HG02610 (cell line): ENCODE measurements around the gene PCDHGB7.
"Not testable (repeated sequence)": the region's sequence is repeated elsewhere in the genome, so short reads cannot be mapped to it uniquely, and the experiment has no call there.

Source experiments
- ATAC-seq: cut with Tn5 transposase; IDR thresholded peaks from one replicate; pipeline ENCODE4 v1.9.1; 2021; ENCODE audit warnings: mild to moderate bottlenecking, moderate library complexity; ENCODE audit not compliant: unreplicated experiment

The PCDHGB7 gene

DNA sequence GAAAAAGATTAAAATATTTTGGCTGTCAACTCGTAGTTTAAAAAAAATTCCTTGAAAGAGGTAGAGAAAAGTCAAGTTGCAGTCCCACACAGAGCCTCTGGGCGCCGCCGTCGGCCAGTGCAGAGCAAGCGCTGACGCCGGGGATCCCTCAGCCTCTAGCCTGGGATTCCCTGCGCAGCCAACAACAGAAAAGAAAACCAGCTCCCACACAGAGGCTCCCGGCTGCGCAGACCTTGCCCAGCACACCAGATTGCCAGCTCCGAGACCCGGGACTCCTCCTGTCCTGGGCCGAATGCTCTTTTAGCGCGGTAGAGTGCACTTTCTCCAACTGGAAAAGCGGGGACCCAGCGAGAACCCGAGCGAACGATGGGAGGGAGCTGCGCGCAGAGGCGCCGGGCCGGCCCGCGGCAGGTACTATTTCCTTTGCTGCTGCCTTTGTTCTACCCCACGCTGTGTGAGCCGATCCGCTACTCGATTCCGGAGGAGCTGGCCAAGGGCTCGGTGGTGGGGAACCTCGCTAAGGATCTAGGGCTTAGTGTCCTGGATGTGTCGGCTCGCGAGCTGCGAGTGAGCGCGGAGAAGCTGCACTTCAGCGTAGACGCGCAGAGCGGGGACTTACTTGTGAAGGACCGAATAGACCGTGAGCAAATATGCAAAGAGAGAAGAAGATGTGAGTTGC is at the start of gene PCDHGB7:
TSS of gene PCDHGB7 (plus strand) at position 184 of the 679 bp plus-strand sequence. CDS start at position 367, 183 bp downstream.
- peak; percentile 91 for ATAC-seq

DNA sequence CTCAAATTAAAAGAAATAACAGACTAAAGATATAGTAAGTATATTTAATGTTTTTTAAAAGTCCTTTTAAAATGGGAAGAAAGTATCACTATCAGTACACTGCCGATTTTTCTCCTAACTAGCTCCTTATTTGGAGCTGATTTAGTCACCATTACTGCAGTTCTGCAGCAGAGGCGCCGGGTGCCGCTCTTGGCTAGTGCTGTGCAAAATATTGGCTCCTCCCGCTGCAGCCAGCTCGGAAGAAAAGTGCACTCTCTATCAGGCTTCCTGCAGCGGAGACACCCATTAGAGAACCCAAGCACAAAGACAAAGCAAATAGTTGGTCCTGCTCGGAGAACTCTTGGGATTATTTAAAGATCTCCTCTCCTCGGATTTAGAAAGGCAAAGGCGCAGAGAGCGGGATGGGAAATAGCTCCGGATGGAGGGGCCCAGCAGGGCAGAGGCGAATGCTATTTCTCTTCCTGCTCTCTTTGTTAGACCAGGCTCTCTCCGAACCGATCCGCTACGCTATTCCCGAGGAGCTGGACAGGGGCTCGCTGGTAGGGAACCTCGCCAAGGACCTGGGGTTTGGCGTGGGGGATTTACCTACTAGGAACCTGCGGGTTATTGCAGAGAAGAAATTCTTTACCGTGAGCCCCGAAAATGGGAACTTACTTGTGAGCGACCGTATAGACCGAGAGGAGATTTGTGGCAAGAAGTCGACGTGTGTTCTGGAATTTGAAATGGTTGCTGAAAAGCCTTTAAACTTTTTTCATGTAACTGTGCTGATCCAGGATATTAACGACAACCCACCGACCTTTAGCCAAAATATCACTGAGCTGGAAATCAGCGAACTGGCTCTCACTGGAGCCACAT is 47.3 kb upstream of the PCDHGB7 start, which contains the start of gene PCDHGB3:
TSS of gene PCDHGB3 (plus strand) at position 249 of the 855 bp plus-strand sequence. CDS start at position 402, 153 bp downstream.
- ATAC-seq = peak; percentile 65

DNA sequence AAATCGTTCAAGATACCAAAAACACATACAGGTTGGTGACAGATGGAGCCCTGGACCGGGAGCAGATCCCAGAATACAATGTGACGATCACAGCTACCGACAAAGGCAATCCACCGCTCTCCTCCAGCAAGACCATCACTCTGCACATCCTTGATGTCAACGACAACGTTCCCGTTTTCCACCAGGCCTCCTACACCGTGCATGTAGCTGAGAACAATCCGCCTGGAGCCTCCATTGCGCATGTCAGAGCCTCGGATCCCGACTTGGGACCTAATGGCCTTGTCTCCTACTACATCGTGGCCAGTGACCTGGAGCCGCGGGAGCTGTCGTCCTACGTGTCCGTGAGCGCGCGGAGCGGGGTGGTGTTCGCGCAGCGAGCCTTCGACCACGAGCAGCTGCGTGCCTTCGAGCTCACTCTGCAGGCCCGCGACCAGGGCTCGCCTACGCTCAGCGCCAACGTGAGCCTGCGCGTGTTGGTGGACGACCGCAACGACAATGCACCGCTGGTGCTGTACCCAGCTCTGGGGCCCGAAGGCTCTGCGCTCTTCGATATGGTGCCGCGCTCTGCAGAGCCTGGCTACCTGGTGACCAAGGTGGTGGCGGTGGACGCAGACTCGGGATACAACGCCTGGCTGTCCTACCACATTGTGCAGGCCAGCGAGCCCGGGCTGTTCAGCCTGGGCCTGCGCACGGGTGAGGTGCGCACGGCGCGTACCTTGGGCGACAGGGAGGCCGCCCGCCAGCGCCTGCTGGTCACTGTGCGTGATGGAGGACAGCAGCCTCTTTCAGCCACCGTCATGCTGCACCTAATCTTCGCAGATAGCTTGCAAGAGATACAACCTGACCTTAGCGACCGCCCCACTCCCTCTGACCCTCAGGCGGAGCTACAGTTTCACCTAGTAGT is 45.7 kb upstream of the PCDHGB7 start:
- ATAC-seq = no peak

DNA sequence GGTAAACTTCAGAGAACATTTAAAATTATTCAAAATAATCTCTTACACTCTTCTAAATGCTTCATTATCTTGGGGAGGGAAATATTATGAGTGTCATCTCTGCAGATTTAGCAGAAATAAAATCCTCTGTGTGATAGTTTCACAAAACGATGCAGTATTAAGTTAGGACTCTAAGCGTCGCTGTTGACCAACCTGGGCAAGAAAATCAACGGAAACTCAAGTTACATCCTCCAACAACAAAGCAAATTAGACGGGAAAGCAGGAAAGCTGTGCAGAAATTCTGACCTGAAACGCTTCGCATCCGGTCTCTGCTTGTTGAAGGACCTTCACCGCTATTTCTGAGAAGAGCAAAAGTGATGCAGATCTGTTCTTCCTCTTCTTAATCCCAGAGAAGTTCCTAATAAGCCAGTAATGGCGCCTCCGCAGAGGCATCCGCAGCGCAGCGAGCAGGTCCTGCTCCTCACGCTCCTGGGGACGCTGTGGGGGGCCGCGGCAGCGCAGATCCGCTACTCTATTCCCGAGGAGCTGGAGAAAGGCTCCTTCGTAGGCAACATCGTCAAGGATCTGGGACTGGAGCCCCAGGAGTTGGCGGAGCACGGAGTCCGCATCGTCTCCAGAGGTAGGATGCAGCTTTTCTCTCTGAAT is 43.7 kb upstream of the PCDHGB7 start, which contains the start of gene PCDHGA6:
TSS of gene PCDHGA6 (plus strand) at position 219 of the 645 bp plus-strand sequence. CDS start at position 412, 193 bp downstream.
- no peak for ATAC-seq

DNA sequence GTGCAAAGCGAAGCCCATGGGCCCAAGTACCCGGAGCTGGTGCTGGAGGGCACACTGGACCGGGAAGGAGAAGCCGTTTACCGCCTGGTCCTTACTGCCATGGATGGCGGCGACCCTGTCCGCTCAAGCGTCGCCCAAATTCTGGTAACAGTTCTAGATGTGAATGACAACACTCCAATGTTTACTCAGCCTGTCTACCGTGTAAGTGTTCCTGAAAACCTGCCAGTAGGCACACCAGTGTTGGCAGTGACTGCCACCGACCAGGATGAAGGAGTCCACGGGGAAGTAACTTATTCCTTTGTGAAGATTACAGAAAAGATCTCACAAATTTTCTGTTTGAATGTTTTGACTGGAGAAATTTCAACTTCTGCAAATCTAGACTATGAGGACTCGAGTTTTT is 42.9 kb upstream of the PCDHGB7 start:
- no peak for ATAC-seq

DNA sequence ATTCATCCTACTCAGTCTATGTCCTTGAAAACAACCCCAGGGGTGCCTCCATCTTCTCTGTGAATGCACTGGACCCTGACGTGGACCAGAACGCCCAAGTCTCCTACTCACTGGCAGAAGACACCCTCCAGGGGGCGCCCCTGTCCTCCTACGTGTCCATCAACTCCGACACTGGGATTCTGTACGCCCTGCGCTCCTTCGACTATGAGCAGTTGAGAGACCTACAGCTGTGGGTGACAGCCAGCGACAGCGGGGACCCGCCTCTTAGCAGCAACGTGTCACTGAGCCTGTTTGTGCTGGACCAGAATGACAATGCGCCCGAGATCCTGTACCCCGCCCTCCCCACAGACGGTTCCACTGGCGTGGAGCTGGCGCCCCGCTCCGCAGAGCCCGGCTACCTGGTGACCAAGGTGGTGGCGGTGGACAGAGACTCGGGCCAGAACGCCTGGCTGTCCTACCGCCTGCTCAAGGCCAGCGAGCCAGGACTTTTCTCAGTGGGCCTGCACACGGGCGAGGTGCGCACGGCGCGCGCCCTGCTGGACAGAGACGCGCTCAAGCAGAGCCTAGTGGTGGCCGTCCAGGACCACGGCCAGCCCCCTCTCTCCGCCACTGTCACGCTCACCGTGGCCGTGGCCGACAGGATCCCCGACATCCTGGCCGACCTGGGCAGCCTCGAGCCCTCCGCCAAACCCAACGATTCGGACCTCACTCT is 41.9 kb upstream of the PCDHGB7 start:
- ATAC-seq = not testable (repeated sequence)

DNA sequence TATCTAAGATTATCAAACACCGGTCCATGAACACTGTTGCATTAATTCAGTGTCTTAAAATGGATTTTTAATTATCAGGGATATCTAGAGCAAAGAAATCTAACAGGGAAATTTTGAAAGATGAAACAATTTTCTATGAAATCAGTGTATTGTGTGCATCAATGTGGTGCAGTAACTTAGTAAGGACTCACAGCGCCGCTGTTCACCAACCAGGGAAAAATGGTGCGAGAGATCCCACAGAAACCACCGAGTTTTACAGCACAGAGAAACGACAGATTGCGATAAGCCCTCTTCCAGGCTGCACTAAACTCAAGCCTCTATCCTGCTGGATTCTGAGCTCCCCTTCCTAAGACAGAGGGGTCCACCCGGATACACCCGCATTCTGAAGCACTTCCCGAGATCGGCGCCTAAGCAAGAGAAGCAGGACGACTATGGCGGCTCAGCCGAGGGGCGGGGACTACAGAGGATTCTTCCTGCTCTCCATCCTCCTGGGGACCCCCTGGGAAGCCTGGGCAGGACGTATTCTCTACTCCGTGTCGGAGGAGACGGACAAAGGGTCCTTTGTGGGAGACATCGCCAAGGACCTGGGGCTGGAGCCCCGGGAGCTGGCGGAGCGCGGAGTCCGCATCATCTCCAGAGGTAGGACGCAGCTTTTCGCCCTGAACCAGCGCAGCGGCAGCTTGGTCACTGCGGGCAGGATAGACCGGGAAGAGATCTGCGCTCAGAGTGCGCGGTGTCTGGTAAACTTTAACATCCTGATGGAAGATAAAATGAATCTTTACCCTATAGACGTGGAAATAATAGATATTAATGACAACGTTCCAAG is 34.8 kb upstream of the PCDHGB7 start, which contains the start of gene PCDHGA7:
TSS of gene PCDHGA7 (plus strand) at position 274 of the 826 bp plus-strand sequence. CDS start at position 432, 158 bp downstream.
- no peak for ATAC-seq

DNA sequence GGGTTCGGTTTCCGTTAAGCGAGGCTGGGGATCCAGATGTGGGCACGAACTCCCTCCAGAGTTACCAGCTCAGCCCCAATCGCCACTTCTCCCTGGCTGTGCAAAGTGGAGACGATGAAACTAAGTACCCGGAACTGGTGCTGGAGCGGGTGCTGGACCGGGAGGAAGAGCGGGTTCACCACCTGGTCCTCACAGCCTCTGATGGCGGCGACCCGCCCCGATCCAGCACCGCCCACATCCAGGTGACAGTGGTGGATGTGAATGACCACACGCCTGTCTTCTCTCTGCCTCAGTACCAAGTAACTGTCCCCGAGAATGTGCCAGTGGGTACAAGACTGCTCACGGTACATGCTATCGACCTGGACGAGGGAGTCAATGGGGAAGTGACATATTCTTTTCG is 34.1 kb upstream of the PCDHGB7 start:
- ATAC-seq = no peak

DNA sequence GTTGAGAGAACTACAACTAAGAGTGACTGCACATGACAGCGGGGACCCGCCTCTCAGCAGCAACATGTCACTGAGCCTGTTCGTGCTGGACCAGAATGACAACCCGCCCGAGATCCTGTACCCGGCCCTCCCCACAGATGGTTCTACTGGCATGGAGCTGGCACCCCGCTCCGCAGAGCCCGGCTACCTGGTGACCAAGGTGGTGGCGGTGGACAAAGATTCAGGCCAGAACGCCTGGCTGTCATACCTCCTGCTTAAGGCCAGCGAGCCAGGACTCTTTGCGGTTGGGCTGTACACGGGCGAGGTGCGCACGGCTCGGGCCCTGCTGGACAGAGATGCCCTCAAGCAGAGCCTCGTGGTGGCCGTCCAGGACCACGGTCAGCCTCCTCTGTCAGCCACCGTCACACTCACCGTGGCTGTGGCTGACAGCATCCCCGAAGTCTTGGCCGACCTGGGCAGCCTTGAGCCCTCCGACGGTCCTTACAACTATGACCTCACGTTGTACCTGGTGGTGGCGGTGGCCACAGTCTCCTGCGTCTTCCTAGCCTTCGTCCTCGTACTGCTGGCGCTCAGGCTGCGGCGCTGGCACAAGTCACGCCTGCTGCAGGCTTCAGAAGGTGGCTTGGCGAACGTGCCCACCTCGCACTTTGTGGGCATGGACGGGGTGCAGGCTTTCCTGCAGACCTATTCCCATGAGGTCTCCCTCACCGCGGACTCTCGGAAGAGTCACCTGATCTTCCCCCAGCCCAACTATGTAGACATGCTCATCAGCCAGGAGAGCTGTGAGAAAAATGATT is 32.8 kb upstream of the PCDHGB7 start:
- ATAC-seq = no peak

DNA sequence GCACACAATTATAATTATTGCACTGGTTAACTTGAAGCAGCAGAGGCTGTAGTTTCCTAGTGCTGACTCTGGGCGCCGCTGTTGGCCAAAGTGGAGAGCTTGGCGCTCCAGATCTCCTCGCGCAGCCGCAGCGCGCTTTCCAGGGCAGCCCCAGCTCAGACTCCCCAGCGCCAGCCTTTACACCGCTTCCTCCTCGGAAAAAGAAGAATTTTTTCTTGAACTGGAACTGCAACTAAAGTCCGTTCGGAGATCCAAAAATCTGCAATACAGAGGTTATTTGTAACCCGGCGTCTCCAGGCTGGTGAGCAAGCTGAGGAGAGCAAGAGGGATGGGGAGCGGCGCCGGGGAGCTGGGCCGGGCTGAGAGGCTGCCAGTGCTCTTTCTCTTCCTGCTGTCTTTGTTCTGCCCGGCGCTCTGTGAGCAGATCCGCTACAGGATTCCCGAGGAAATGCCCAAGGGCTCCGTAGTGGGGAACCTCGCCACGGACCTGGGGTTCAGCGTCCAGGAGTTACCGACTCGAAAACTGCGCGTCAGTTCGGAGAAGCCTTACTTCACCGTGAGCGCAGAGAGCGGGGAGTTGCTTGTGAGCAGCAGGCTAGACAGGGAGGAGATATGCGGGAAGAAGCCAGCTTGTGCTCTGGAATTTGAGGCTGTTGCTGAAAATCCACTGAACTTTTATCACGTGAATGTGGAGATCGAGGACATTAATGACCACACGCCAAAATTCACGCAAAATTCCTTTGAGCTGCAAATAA is 29.7 kb upstream of the PCDHGB7 start, which contains the start of gene PCDHGB4:
TSS of gene PCDHGB4 (plus strand) at position 142 of the 755 bp plus-strand sequence. CDS start at position 329, 187 bp downstream.
- not testable (repeated sequence) for ATAC-seq

DNA sequence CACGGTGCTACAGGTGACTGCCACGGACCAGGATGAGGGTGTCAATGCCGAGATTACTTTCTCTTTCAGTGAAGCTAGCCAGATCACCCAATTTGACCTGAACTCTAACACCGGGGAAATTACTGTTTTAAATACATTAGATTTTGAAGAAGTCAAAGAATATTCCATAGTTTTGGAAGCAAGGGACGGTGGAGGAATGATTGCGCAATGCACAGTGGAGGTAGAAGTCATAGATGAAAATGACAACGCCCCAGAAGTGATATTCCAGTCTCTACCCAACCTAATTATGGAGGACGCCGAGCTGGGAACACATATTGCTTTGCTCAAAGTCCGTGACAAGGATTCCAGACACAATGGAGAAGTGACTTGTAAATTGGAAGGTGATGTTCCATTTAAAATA is 28.8 kb upstream of the PCDHGB7 start:
- ATAC-seq = no peak

DNA sequence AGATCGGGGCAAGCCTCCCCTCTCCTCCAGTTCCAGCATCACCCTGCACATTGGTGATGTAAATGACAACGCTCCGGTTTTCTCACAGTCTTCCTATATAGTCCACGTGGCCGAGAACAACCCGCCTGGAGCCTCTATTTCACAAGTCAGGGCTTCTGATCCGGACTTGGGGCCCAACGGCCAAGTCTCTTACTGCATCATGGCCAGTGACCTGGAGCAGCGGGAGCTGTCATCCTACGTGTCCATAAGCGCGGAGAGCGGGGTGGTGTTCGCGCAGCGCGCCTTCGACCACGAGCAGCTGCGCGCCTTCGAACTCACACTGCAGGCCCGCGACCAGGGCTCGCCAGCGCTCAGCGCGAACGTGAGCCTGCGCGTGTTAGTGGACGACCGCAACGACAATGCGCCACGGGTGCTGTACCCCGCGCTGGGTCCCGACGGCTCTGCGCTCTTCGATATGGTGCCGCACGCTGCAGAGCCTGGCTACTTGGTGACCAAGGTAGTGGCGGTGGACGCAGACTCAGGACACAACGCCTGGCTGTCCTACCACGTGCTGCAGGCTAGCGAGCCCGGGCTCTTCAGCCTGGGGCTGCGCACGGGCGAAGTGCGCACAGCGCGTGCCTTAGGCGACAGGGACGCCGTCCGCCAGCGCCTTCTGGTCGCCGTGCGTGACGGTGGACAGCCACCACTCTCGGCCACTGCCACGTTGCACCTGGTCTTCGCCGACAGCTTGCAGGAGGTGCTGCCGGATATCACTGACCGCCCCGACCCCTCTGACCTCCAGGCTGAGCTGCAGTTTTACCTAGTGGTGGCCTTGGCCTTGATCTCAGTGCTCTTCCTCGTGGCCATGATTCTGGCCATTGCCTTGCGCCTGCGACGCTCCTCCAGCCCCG is 28.1 kb upstream of the PCDHGB7 start:
- no peak for ATAC-seq

DNA sequence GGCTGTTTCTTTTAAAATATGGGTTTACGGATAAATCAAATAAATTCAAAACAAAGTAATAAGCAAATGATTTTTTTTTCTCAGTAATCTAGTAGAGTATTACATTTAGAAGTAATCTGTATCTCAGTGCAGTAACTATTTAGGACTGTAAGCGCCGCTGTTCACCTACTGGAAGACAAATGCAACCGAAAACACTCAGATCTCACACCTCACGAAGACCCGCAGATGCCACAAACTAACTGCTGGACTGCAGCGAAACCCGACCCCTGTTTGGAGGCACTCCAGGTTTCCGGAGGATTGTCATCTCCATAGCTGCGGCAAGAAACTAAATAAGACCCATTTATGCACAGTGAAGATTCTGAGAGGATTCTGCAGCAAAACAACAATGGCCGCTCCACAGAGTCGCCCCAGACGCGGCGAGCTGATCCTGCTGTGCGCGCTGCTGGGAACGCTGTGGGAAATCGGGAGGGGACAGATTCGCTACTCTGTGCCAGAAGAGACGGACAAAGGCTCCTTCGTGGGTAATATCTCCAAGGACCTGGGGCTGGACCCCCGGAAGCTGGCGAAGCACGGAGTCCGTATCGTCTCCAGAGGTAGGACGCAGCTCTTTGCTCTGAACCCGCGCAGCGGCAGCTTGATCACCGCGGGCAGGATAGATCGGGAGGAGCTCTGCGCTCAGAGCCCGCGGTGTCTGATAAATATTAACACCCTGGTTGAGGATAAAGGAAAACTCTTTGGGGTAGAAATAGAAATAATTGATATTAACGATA is 24.9 kb upstream of the PCDHGB7 start, which contains the start of gene PCDHGA8:
TSS of gene PCDHGA8 (plus strand) at position 205 of the 770 bp plus-strand sequence. CDS start at position 386, 181 bp downstream.
- ATAC-seq = no peak

DNA sequence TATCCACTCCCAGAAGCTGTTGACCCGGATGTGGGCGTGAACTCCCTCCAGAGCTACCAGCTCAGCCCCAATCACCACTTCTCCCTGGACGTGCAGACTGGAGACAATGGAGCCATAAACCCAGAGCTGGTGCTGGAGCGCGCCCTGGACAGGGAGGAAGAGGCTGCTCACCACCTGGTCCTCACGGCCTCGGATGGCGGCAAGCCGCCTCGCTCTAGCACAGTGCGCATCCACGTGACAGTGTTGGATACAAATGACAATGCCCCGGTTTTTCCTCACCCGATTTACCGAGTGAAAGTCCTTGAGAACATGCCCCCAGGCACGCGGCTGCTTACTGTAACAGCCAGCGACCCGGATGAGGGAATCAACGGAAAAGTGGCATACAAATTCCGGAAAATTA is 24.2 kb upstream of the PCDHGB7 start:
- ATAC-seq = no peak
